HFF-Myc (cell line): ENCODE results near the gene CDH22.

Experiments used
- DNase-seq: peaks from one replicate; pipeline ENCODE4 v3.0.0-alpha.2; 2011; ENCODE audit warnings: low read depth; ENCODE audit errors: extremely low read depth
- H3K4me3 ChIP-seq: replicated peaks from 2 replicates; pipeline ENCODE4 v1.5.1; 2011; ENCODE audit warnings: low read depth, mild to moderate bottlenecking, control low read depth, low read length
- CTCF ChIP-seq: IDR thresholded peaks from 2 replicates; pipeline ENCODE4 v1.5.1; 2012; ENCODE audit warnings: mild to moderate bottlenecking, low read depth, low read length, control low read depth; ENCODE audit errors: missing control alignments

The CDH22 gene

GRCh38 chr20:46304852-46305251 is 3.4 kb downstream of the CDH22 start:
- no peak for TF ChIP-seq CTCF
- no peak for DNase-seq
- H3K4me3 ChIP-seq = no peak overlapping the region

- no peak overlapping the region for H3K4me3 ChIP-seq
- DNase-seq = no peak
- no peak for TF ChIP-seq CTCF
These were observed 3.9 kb downstream of the CDH22 start for GRCh38 chr20:46304361-46304760.

GRCh38 chr20:46303176-46303956 is 4.9 kb downstream of the CDH22 start:
- DNase-seq = no peak
- TF ChIP-seq CTCF = no peak
- no peak overlapping the region for H3K4me3 ChIP-seq

GRCh38 chr20:46302106-46302505 is 6.2 kb downstream of the CDH22 start:
- TF ChIP-seq CTCF = no peak
- DNase-seq = no peak
- H3K4me3 ChIP-seq = no peak overlapping the region

GRCh38 chr20:46300281-46300680 is 8.0 kb downstream of the CDH22 start:
- no peak overlapping the region for H3K4me3 ChIP-seq
- TF ChIP-seq CTCF = no peak
- DNase-seq = no peak

- no peak overlapping the region for H3K4me3 ChIP-seq
- TF ChIP-seq CTCF = no peak
- DNase-seq = no peak
These were observed 9.2 kb downstream of the CDH22 start for GRCh38 chr20:46299078-46299477.

- TF ChIP-seq CTCF = no peak
- H3K4me3 ChIP-seq = no peak overlapping the region
- DNase-seq = no peak
These were observed 9.9 kb downstream of the CDH22 start for GRCh38 chr20:46298374-46298773.
